ENCODE data around the gene NEMP2. TPM values are rescaled to one million over a fixed set of nuclear protein-coding genes. Genes with fewer than 3 reads are reported as not detected.
A peak's percentile ranks its signal among the peaks of the same experiment; 100 is the strongest.

Gene NEMP2
- polyA plus RNA-seq (2014; cell fraction: cytosol; rRNA removed): 5.9 and 9.6 TPM in 2 replicates
- 4.7 and 9.8 TPM in 2 replicates for polyA plus RNA-seq (2014; cell fraction: nucleus; rRNA removed)

GRCh38 chr2:190534310-190535120, at the start of gene NEMP2:
Gene NEMP2 (minus strand): TSS chr2:190534722. CDS start chr2:190534655, 67 bp downstream.
- peak; percentile 84 for DNase-seq (ENCODE audit: low spot score)

- DNase-seq (ENCODE audit: low spot score): no peak
Measured at GRCh38 chr2:190583507-190584337, 49.2 kb upstream of the NEMP2 start.

GRCh38 chr2:190582736-190583506, 48.4 kb upstream of the NEMP2 start:
- no peak for DNase-seq (ENCODE audit: low spot score)

GRCh38 chr2:190582019-190582418, 47.5 kb upstream of the NEMP2 start:
- no peak for DNase-seq (ENCODE audit: low spot score)

- DNase-seq (ENCODE audit: low spot score): no peak
Measured at GRCh38 chr2:190579915-190580846, 45.7 kb upstream of the NEMP2 start.

- no peak for DNase-seq (ENCODE audit: low spot score)
Measured at GRCh38 chr2:190579058-190579410, 44.5 kb upstream of the NEMP2 start.

GRCh38 chr2:190578158-190579057, 43.9 kb upstream of the NEMP2 start:
- no peak for DNase-seq (ENCODE audit: low spot score)

- DNase-seq (ENCODE audit: low spot score): no peak
Measured at GRCh38 chr2:190576573-190576972, 42.1 kb upstream of the NEMP2 start.

- DNase-seq (ENCODE audit: low spot score): no peak
Measured at GRCh38 chr2:190575263-190575662, 40.7 kb upstream of the NEMP2 start.

- DNase-seq (ENCODE audit: low spot score): no peak
Measured at GRCh38 chr2:190574169-190574568, 39.6 kb upstream of the NEMP2 start.

- DNase-seq (ENCODE audit: low spot score): no peak
Measured at GRCh38 chr2:190572246-190572645, 37.7 kb upstream of the NEMP2 start.

- DNase-seq (ENCODE audit: low spot score): no peak
Measured at GRCh38 chr2:190571686-190572085, 37.2 kb upstream of the NEMP2 start.

- DNase-seq (ENCODE audit: low spot score): no peak
Measured at GRCh38 chr2:190570871-190571270, 36.3 kb upstream of the NEMP2 start.

- no peak for DNase-seq (ENCODE audit: low spot score)
Measured at GRCh38 chr2:190569994-190570755, 35.7 kb upstream of the NEMP2 start.

GRCh38 chr2:190564838-190565237, 30.3 kb upstream of the NEMP2 start:
- no peak for DNase-seq (ENCODE audit: low spot score)

- no peak for DNase-seq (ENCODE audit: low spot score)
Measured at GRCh38 chr2:190563646-190564045, 29.1 kb upstream of the NEMP2 start.

GRCh38 chr2:190563109-190563508, 28.6 kb upstream of the NEMP2 start:
- DNase-seq (ENCODE audit: low spot score): no peak

- DNase-seq (ENCODE audit: low spot score): no peak
Measured at GRCh38 chr2:190562121-190562520, 27.6 kb upstream of the NEMP2 start.

GRCh38 chr2:190561094-190561493, 26.6 kb upstream of the NEMP2 start:
- no peak for DNase-seq (ENCODE audit: low spot score)
